Neural cell (in vitro differentiated cells): ENCODE data around the gene MAMDC2.

Experiments
- RAD21 ChIP-seq: fragments of 450-650 bp; conservative IDR thresholded peaks from 2 replicates; pipeline ENCODE4 v1.6.1; 2014; ENCODE audit warnings: antibody characterized with exemption, mild to moderate bottlenecking, moderate library complexity
- REST ChIP-seq: IDR thresholded peaks from 2 replicates; pipeline ENCODE4 v1.6.1; 2012; ENCODE audit warnings: borderline replicate concordance
- TF ChIP-seq, protein P1 (sequence below): fragments of 450-650 bp; IDR thresholded peaks from 2 replicates; pipeline ENCODE4 v1.5.1; 2014; ENCODE audit warnings: antibody characterized with exemption, mild to moderate bottlenecking, moderate library complexity; ENCODE audit not compliant: poor library complexity, severe bottlenecking

- TF ChIP-seq REST (no peak), RAD21 (no peak)
- TF ChIP-seq, protein P1, sequence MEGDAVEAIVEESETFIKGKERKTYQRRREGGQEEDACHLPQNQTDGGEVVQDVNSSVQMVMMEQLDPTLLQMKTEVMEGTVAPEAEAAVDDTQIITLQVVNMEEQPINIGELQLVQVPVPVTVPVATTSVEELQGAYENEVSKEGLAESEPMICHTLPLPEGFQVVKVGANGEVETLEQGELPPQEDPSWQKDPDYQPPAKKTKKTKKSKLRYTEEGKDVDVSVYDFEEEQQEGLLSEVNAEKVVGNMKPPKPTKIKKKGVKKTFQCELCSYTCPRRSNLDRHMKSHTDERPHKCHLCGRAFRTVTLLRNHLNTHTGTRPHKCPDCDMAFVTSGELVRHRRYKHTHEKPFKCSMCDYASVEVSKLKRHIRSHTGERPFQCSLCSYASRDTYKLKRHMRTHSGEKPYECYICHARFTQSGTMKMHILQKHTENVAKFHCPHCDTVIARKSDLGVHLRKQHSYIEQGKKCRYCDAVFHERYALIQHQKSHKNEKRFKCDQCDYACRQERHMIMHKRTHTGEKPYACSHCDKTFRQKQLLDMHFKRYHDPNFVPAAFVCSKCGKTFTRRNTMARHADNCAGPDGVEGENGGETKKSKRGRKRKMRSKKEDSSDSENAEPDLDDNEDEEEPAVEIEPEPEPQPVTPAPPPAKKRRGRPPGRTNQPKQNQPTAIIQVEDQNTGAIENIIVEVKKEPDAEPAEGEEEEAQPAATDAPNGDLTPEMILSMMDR = no peak
Measured at GRCh38 chr9:70030156-70030555, 13.5 kb upstream of the MAMDC2 start.
